K562 (cell line): ENCODE measurements around the gene GDF11.

Experiments
- ESRRA ChIP-seq: fragments of 450-650 bp; IDR thresholded peaks from 2 replicates; pipeline ENCODE4 v1.6.1; 2014; ENCODE audit warnings: low read depth, mild to moderate bottlenecking, moderate library complexity, borderline replicate concordance
- FOXM1 ChIP-seq, 2 experiments: fragments of 450-650 bp in 1 of 2; sonication (generic) in 1 of 2; formaldehyde crosslinking in 1 of 2; IDR thresholded peaks; 2 replicates each; pipeline versions ENCODE4 v1.6.1 to v1.9.0; 2017 to 2022; ENCODE audit warnings: low read depth in 2 of 2, mild to moderate bottlenecking in 2 of 2, missing genetic modification reagents in 1 of 2, moderate library complexity in 1 of 2
- ZNF740 ChIP-seq, 3 experiments: fragments of 200-800 bp in 1 of 3; sonication (Bioruptor generic) in 1 of 3; sonication (generic) in 1 of 3; formaldehyde crosslinking in 1 of 3; IDR thresholded peaks; 2 replicates each; pipeline versions ENCODE4 v1.6.1 to v1.8.0; 2016 to 2022; ENCODE audit warnings: mild to moderate bottlenecking in 2 of 3, missing compliant biosample characterization in 2 of 3, missing genetic modification characterization in 2 of 3, missing genetic modification reagents in 1 of 3
- TF ChIP-seq, protein P1 (sequence below), 2 experiments: fragments of 450-650 bp; IDR thresholded peaks; 2 replicates each; pipeline ENCODE4 v1.6.1; 2016
- TF ChIP-seq, protein P2 (sequence below), 2 experiments: fragments of 450-650 bp in 1 of 2; sonication (generic) in 1 of 2; formaldehyde crosslinking; conservative IDR thresholded peaks; 2 replicates each; pipeline versions ENCODE4 v1.4.0 to v1.8.1; 2020 to 2022; ENCODE audit warnings: mild to moderate bottlenecking in 1 of 2, missing genetic modification reagents in 1 of 2

- TF ChIP-seq ZNF740 (CRISPR knock-in tag; IDR thresholded peaks at IDR 0.05) (no peak), ZNF740 (tag; IDR thresholded peaks at IDR 0.05) (no peak), ESRRA (no peak), FOXM1 (IDR thresholded peaks at IDR 0.05; ENCODE audit: low read depth) (no peak), FOXM1 (CRISPR knock-in tag; IDR thresholded peaks at IDR 0.05; ENCODE audit: low read depth) (no peak)
- TF ChIP-seq, protein P1, sequence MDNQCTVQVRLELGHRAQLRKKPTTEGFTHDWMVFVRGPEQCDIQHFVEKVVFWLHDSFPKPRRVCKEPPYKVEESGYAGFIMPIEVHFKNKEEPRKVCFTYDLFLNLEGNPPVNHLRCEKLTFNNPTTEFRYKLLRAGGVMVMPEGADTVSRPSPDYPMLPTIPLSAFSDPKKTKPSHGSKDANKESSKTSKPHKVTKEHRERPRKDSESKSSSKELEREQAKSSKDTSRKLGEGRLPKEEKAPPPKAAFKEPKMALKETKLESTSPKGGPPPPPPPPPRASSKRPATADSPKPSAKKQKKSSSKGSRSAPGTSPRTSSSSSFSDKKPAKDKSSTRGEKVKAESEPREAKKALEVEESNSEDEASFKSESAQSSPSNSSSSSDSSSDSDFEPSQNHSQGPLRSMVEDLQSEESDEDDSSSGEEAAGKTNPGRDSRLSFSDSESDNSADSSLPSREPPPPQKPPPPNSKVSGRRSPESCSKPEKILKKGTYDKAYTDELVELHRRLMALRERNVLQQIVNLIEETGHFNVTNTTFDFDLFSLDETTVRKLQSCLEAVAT (IDR thresholded peaks at IDR 0.05) = no peak
- TF ChIP-seq, protein P2, sequence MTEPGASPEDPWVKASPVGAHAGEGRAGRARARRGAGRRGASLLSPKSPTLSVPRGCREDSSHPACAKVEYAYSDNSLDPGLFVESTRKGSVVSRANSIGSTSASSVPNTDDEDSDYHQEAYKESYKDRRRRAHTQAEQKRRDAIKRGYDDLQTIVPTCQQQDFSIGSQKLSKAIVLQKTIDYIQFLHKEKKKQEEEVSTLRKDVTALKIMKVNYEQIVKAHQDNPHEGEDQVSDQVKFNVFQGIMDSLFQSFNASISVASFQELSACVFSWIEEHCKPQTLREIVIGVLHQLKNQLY (CRISPR knock-in tag; conservative IDR thresholded peaks at IDR 0.05) = no peak
These were observed 19.7 kb downstream of the GDF11 start for GRCh38 chr12:55762646-55763045.
